Putamen (tissue), 1 donor: ENCODE data around the gene WFDC9.
A peak's percentile ranks its signal among the peaks of the same experiment; 100 is the strongest.
"Not testable (repeated sequence)": the region's sequence is repeated elsewhere in the genome, so short reads cannot be mapped to it uniquely, and the experiment has no call there.

ENCODE experiments used
- DNase-seq: peaks from one replicate; pipeline ENCODE4 v3.0.0-alpha.2; 2016; ENCODE audit warnings: low spot score

Gene WFDC9

GRCh38 chr20:45592574-45593189 is 38.4 kb downstream of the WFDC9 start:
- peak; percentile 0 for DNase-seq

DNA sequence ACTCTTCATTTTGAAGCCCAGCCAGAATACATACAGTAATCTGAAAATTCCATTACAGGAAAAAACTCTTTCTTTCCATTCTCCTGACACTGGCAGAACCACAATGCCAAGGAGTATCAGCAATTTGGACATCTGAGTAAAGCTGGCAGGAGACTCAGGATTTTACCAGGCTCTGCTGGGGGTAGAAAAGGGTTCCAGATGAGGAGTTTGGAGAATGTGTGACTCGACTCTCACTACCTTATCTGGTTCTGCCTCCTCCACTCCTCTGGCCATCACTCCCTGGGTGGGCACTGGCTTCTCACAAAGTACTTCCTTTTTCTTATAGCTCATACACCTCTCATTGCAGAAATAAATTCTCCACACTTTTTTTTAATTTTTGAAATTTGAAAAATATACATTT is 41.4 kb downstream of the WFDC9 start:
- no peak for DNase-seq

DNA sequence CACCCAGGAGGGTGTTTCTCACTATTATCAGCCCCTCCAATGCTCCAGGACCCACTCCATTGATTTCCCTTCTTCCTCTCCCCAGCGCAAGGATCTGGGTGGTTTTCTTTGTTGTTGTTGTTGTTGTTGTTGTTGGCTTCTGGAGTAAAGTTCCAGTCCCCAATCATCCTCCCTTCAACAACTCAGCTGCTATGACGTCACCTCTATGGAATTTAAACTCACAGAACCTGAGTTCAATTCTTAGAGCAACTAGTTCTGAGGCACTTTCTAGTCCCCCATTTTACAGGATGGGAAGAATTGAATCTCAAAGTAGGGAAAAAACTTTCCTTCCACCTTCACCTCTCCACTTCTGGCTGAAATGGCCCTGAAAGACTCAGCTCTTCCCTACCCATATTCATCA is 42.3 kb downstream of the WFDC9 start:
- no peak for DNase-seq

GRCh38 chr20:45585986-45586385 is 45.1 kb downstream of the WFDC9 start:
- not testable (repeated sequence) for DNase-seq

GRCh38 chr20:45584294-45584693 is 46.8 kb downstream of the WFDC9 start:
- DNase-seq, result not testable (repeated sequence)

DNA sequence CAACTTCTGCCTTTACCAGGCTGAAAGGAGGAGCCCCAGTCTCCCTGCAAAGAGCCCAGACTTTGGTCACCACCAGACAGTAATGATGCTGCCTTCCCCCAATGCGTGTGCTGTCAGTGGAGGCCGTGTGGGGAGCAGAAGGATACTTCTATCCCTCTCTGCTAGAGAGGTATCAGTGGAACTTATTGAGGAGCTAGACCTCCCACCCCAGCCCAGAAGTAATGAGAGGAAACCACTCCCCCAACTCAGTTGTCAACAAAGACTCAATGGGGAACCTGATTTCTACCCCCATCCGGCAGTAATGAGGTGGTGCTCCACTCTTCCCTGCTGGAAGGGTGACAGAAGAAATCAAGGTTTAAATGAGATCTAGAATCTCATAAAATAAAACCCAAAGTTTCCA is 47.6 kb downstream of the WFDC9 start:
- DNase-seq, result no peak

GRCh38 chr20:45581702-45582101 is 49.4 kb downstream of the WFDC9 start:
- no peak for DNase-seq

DNA sequence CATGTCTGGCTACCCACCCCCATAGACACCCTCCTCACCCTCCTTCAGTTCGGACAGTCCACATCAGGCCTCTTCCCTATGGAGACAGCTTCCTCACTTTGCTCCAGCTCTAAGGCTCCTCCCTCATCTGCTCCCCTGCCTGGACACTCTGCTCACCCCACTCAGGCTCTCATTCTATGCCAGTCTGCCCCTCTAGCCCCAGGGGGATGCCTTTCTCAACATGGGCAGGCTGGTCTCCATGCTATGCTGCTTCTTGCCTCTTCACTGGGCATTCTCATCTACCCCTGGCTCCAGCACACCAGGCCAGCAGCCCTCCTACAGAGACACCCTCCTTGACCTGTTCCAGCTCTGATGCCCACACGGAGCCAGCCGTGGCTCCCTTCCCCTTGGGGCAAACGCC is 51.9 kb downstream of the WFDC9 start, which contains the start of gene WFDC8:
WFDC8 (minus strand) TSS at position 101 of the 400 bp plus-strand sequence; CDS start at position 64, 37 bp downstream.
- DNase-seq, result no peak

DNA sequence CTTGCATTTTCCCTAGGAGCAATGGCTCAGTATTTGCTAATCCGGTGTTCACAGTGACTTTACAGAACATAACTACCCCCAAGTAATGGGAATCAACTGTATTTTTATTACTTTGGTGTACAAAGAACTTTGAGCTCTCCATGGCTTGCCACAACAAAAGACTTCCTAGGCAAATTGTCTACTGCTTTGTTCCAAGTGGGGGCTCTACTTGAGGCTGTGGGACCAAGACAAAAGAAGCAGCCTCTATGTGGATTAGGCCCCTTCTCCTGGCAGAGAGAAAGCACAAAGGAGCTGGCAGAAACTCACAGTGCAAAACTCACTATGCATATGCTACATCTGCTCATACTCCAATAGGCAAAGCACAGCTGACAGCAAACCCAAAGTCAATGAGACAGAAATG is 52.9 kb downstream of the WFDC9 start:
- no peak for DNase-seq

- no peak for DNase-seq
These were observed 54.1 kb downstream of the WFDC9 start for GRCh38 chr20:45576995-45577394.

DNA sequence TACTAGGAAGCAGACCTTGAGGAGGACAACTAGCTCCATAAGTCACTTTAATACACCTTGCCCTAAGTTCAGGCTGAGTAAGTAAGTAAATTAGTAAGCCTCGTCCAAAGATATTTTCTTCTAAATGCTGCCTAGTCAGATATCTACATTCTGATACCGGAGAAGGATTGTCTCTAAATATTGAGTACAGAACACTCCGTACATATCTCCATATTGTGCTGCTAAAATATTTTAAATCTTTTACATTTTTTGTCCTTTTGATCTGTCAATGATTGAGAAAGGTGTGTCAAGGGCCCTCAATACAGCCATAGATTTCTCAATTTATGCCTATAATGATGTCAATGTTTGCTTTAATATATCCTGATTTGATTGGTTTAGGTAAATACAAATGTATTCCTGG is 55.2 kb downstream of the WFDC9 start:
- DNase-seq, result no peak

DNA sequence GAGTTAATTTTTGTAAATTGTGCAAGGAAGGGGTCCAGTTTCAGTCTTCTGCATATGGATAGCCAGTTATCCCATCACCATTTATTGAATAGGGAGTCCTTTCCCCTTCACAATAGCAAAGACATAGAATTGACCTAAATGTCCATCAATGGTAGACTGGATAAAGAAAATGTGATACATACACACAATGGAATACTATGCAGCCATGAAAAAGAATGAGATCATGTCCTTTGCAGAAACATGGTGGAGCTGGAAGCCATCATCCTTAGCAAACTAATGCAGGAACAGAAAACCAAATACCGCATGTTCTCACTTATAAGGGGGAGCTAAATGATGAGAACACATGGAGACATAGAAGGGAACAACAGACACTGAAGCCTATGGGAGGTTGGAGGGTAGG is 61.4 kb downstream of the WFDC9 start:
- DNase-seq, result not testable (repeated sequence)

- DNase-seq, result no peak
These were observed 66.3 kb downstream of the WFDC9 start for GRCh38 chr20:45564760-45565276.
